Adipocyte (in vitro differentiated cells): Measurements from ENCODE around the gene AFF3.

Source experiments
- DNase-seq: peaks from one replicate; pipeline ENCODE4 v3.0.0-alpha.2; 2015; ENCODE audit warnings: low read depth
- H3K27me3 ChIP-seq: replicated peaks from 2 replicates; pipeline ENCODE4 v1.7.0; 2013; ENCODE audit warnings: mild to moderate bottlenecking, low read length, moderate library complexity; ENCODE audit not compliant: control insufficient read depth, insufficient read depth
- H3K36me3 ChIP-seq: 2 replicates; pipeline ENCODE4 v1.7.0; 2013; ENCODE audit warnings: low read length, mild to moderate bottlenecking, moderate library complexity; ENCODE audit not compliant: control insufficient read depth, insufficient read depth, severe bottlenecking
- H3K4me1 ChIP-seq: 2 replicates; pipeline ENCODE4 v1.7.0; 2013; ENCODE audit warnings: mild to moderate bottlenecking, low read length, moderate library complexity; ENCODE audit not compliant: control insufficient read depth, insufficient read depth
- H3K4me3 ChIP-seq: 2 replicates; pipeline ENCODE4 v1.7.0; 2013; ENCODE audit warnings: mild to moderate bottlenecking, low read length, moderate library complexity
- H3K9ac ChIP-seq: 2 replicates; pipeline ENCODE4 v1.7.0; 2013; ENCODE audit warnings: mild to moderate bottlenecking, low read length, moderate library complexity
- H3K9me3 ChIP-seq: 2 replicates; pipeline ENCODE4 v1.7.0; 2013; ENCODE audit warnings: mild to moderate bottlenecking, low read length, moderate library complexity; ENCODE audit not compliant: control insufficient read depth

AFF3 gene

GRCh38 chr2:99618579-99619097 lies 523.8 kb downstream of the AFF3 start:
- Histone ChIP-seq H3K4me3 (no peak overlapping the region), H3K9ac (no peak overlapping the region), H3K27me3 (peaks cover 16% of the 10 kb centered on the region), H3K9me3 (no peaks in the 10 kb centered on the region), H3K36me3 (no peaks in the 10 kb centered on the region), H3K4me1 (no peaks in the 10 kb centered on the region)
- DNase-seq: no peak

- H3K9ac ChIP-seq: no peak overlapping the region
- peaks cover 16% of the 10 kb centered on the region for H3K27me3 ChIP-seq
- no peaks in the 10 kb centered on the region for H3K36me3 ChIP-seq
- no peak overlapping the region for H3K4me3 ChIP-seq
- no peaks in the 10 kb centered on the region for H3K4me1 ChIP-seq
- no peak for DNase-seq
- no peaks in the 10 kb centered on the region for H3K9me3 ChIP-seq
Measured at GRCh38 chr2:99617811-99618210, 524.6 kb downstream of the AFF3 start.

DNA sequence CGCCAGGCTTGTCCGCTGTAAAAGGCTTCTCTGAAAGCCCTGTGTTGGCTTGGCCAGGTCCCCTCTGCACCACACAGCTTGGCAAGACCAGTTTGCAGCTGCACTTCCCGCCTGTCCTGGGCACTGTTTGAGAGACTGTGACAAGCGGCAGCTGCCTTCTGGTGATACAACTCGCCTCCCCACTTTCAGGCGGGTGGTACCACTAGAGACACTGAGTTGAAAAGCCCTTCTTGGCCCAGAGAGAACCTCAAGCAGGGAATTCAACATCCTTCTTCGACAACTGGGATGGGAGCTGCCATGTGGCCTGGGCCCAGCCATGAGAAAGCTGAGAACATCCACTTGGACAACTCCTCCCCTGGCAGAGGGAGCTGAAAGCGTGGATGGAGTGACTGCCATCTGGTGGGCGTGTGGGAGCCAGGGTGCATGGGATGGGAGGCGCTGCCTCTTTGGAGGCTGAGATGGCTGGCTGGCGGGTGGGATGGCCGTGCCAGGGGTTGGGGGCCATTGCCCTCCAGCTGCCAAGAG lies 527.1 kb downstream of the AFF3 start:
- Histone ChIP-seq H3K36me3 (no peaks in the 10 kb centered on the region), H3K27me3 (peaks cover 4% of the 10 kb centered on the region)
- DNase-seq: no peak

GRCh38 chr2:99613980-99614379 lies 528.4 kb downstream of the AFF3 start:
- Histone ChIP-seq H3K4me3 (no peak overlapping the region), H3K9ac (no peak overlapping the region), H3K4me1 (no peaks in the 10 kb centered on the region), H3K9me3 (no peaks in the 10 kb centered on the region), H3K36me3 (no peaks in the 10 kb centered on the region), H3K27me3 (peaks cover 4% of the 10 kb centered on the region)
- DNase-seq: peak; percentile 34

More for the DNA sequence above, 527.1 kb downstream of the AFF3 start:
- Histone ChIP-seq H3K4me1 (no peaks in the 10 kb centered on the region), H3K9me3 (no peaks in the 10 kb centered on the region), H3K9ac (no peak overlapping the region), H3K4me3 (no peak overlapping the region)

GRCh38 chr2:99611786-99612185 lies 530.6 kb downstream of the AFF3 start:
- DNase-seq: no peak
- H3K9me3 ChIP-seq: no peaks in the 10 kb centered on the region

DNA sequence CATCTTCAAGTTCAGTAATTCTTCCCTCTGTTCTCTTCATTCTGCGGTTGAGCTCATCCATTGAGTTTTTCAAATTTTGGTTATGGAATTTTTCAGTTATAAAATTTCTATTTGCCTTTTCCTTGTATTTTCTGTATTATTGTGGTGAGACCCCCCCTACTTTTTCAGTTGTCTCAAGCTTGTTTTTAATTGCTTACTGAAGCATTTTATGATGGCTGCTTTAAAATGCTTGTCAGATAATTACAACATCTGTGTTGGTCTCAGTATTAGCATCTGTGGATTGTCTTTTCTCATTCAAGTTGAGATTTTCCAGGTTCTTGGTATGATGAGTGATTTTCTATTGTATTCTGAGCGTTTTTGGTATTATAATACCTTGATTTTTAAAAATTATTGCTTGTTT lies 531.4 kb downstream of the AFF3 start:
- Histone ChIP-seq H3K9ac (no peak overlapping the region), H3K36me3 (no peaks in the 10 kb centered on the region), H3K4me1 (peaks cover 7% of the 10 kb centered on the region), H3K27me3 (peaks cover 8% of the 10 kb centered on the region), H3K4me3 (no peak overlapping the region), H3K9me3 (no peaks in the 10 kb centered on the region)
- DNase-seq: no peak

More at GRCh38 chr2:99611786-99612185, 530.6 kb downstream of the AFF3 start:
- no peak overlapping the region for H3K9ac ChIP-seq
- H3K36me3 ChIP-seq: no peaks in the 10 kb centered on the region
- peaks cover 7% of the 10 kb centered on the region for H3K4me1 ChIP-seq
- H3K4me3 ChIP-seq: no peak overlapping the region
- peaks cover 8% of the 10 kb centered on the region for H3K27me3 ChIP-seq

GRCh38 chr2:99609851-99610381 lies 532.5 kb downstream of the AFF3 start:
- Histone ChIP-seq H3K9ac (no peak overlapping the region), H3K36me3 (no peaks in the 10 kb centered on the region), H3K27me3 (peaks cover 8% of the 10 kb centered on the region), H3K9me3 (no peaks in the 10 kb centered on the region), H3K4me1 (peaks cover 7% of the 10 kb centered on the region), H3K4me3 (no peak overlapping the region)
- no peak for DNase-seq

DNA sequence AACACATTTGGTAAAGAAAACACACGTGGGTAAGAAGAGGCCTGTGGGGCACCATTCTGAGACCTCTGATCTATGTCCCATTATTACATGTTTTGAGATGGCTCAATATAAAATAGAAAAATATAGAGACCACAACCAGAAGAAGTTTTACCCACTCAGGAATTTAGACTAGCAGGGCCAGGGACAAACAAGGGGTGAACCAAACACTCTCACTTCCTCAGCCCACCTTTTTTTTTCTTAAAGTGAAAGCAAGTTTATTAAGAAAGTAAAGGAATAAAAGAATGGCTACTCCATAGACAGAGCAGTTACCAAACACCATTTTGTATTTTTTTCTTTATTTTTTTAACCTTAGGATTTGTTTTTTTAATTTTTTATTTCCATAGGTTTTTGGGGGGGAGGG lies 533.5 kb downstream of the AFF3 start:
- Histone ChIP-seq H3K4me3 (no peak overlapping the region), H3K27me3 (peaks cover 8% of the 10 kb centered on the region), H3K9ac (no peak overlapping the region), H3K4me1 (peaks cover 7% of the 10 kb centered on the region), H3K36me3 (no peaks in the 10 kb centered on the region), H3K9me3 (no peaks in the 10 kb centered on the region)
- no peak for DNase-seq

GRCh38 chr2:99607861-99608491 lies 534.4 kb downstream of the AFF3 start:
- Histone ChIP-seq H3K27me3 (peaks cover 8% of the 10 kb centered on the region), H3K36me3 (no peaks in the 10 kb centered on the region), H3K4me3 (no peak overlapping the region), H3K4me1 (peaks cover 7% of the 10 kb centered on the region), H3K9ac (no peak overlapping the region), H3K9me3 (no peaks in the 10 kb centered on the region)
- peak; percentile 42 for DNase-seq

GRCh38 chr2:99607454-99607853 lies 534.9 kb downstream of the AFF3 start:
- H3K9ac ChIP-seq: no peak overlapping the region
- no peaks in the 10 kb centered on the region for H3K9me3 ChIP-seq
- peak; percentile 14 for DNase-seq
- H3K4me3 ChIP-seq: no peak overlapping the region
- H3K4me1 ChIP-seq: peaks cover 7% of the 10 kb centered on the region
- peaks cover 8% of the 10 kb centered on the region for H3K27me3 ChIP-seq
- no peaks in the 10 kb centered on the region for H3K36me3 ChIP-seq

GRCh38 chr2:99605036-99605435 lies 537.4 kb downstream of the AFF3 start:
- no peak overlapping the region for H3K9ac ChIP-seq
- DNase-seq: peak; percentile 79
- H3K4me3 ChIP-seq: no peak overlapping the region
- peaks cover 7% of the 10 kb centered on the region for H3K4me1 ChIP-seq
- H3K27me3 ChIP-seq: peaks cover 12% of the 10 kb centered on the region
- no peaks in the 10 kb centered on the region for H3K9me3 ChIP-seq
- H3K36me3 ChIP-seq: no peaks in the 10 kb centered on the region
